H1 (cell line): ENCODE measurements around the gene WFIKKN1. TPM values are rescaled to one million over a fixed set of nuclear protein-coding genes. Genes with fewer than 3 reads are reported as not detected.

ENCODE experiments used
- CTCF ChIA-PET: fragments of 300-600 bp; sonication (Branson Sonifier 250); formaldehyde crosslinking; loops from one replicate; lab custom pipeline; 2021; ENCODE audit not compliant: partially characterized antibody; lab: Charles Lee
- POLR2A ChIA-PET: fragments of 300-600 bp; sonication (Branson Sonifier 250); formaldehyde crosslinking; loops from one replicate; lab custom pipeline; 2021; ENCODE audit warnings: inconsistent platforms; ENCODE audit not compliant: partially characterized antibody; lab: Charles Lee
- DNase-seq, 2 experiments: peaks; one replicate each; pipeline versions ENCODE4 v3.0.0 to v3.0.0-alpha.2; 2010 to 2022; ENCODE audit warnings: low spot score in 2 of 2, low read depth in 1 of 2, mixed read lengths in 1 of 2
- FAIRE-seq: peaks from 2 replicates; lab custom pipeline; 2011; peaks lifted over from hg19 to GRCh38; lab: Jason Lieb, UNC
- H2AFZ ChIP-seq: 2 replicates; pipeline ENCODE4 v1.8.1; 2012; ENCODE audit warnings: low read length, inconsistent platforms
- H2AK5ac ChIP-seq: 2 replicates; pipeline ENCODE4 v1.6.1; 2013; ENCODE audit warnings: low read depth, low read length
- H2BK120ac ChIP-seq: replicated peaks from 2 replicates; pipeline ENCODE3; 2013; ENCODE audit warnings: low read depth, low read length, inconsistent platforms
- H2BK12ac ChIP-seq: 2 replicates; pipeline ENCODE4 v1.6.1; 2013; ENCODE audit warnings: low read depth, low read length
- H2BK15ac ChIP-seq: 2 replicates; pipeline ENCODE4 v1.6.1; 2013; ENCODE audit warnings: low read length
- H2BK20ac ChIP-seq: 2 replicates; pipeline ENCODE4 v1.6.1; 2013; ENCODE audit warnings: low read length
- H2BK5ac ChIP-seq: 2 replicates; pipeline ENCODE4 v1.6.1; 2013; ENCODE audit warnings: low read depth, low read length
- H3K14ac ChIP-seq: 2 replicates; pipeline ENCODE4 v1.6.1; 2013; ENCODE audit warnings: inconsistent platforms; ENCODE audit not compliant: insufficient read length
- H3K18ac ChIP-seq: 2 replicates; pipeline ENCODE4 v1.6.1; 2013; ENCODE audit warnings: low read length; ENCODE audit errors: extremely low read depth
- H3K23ac ChIP-seq: 2 replicates; pipeline ENCODE4 v1.6.1; 2013; ENCODE audit warnings: inconsistent platforms; ENCODE audit not compliant: insufficient read length
- H3K23me2 ChIP-seq: 2 replicates; pipeline ENCODE4 v1.6.1; 2013; ENCODE audit warnings: low read depth, low read length
- H3K27ac ChIP-seq: 2 replicates; pipeline ENCODE4 v1.6.1; 2011; ENCODE audit warnings: low read depth, low read length, inconsistent platforms
- H3K27me3 ChIP-seq, 4 experiments: replicated peaks in 1 of 4; 1 replicate in 1 of 4; 2 replicates in 3 of 4; pipeline versions ENCODE4 v1.6.1 to v1.8.1; 2011 to 2013; ENCODE audit warnings: low read length in 3 of 4, mild to moderate bottlenecking in 3 of 4, inconsistent platforms in 2 of 4, mixed read lengths in 2 of 4, moderate library complexity in 1 of 4; ENCODE audit not compliant: control insufficient read depth in 3 of 4, insufficient read depth in 3 of 4; ENCODE audit errors: extremely low read depth in 1 of 4
- H3K36me3 ChIP-seq, 4 experiments: 2 replicates each; pipeline versions ENCODE4 v1.6.1 to v1.8.1; 2011 to 2013; ENCODE audit warnings: mild to moderate bottlenecking in 4 of 4, low read length in 3 of 4, moderate library complexity in 2 of 4, control low read depth in 1 of 4, inconsistent platforms in 1 of 4; ENCODE audit not compliant: insufficient read depth in 4 of 4, control insufficient read depth in 2 of 4
- H3K4ac ChIP-seq: replicated peaks from 2 replicates; pipeline ENCODE3; 2013; ENCODE audit warnings: low read length, low read depth, mixed read lengths, inconsistent platforms; ENCODE audit not compliant: insufficient read length
- H3K4me1 ChIP-seq, 4 experiments: replicated peaks in 1 of 4; 1 replicate in 1 of 4; 2 replicates in 3 of 4; pipeline versions ENCODE4 v1.6.1 to v1.8.1; 2011 to 2013; ENCODE audit warnings: low read length in 3 of 4, inconsistent platforms in 2 of 4, mixed read lengths in 1 of 4; ENCODE audit not compliant: insufficient read depth in 4 of 4, control insufficient read depth in 3 of 4
- H3K4me2 ChIP-seq, 2 experiments: 2 replicates each; pipeline versions ENCODE4 v1.6.1 to v1.8.1; 2011 to 2013; ENCODE audit warnings: low read depth in 2 of 2, low read length in 2 of 2, control low read depth in 1 of 2, inconsistent platforms in 1 of 2, mild to moderate bottlenecking in 1 of 2; ENCODE audit not compliant: insufficient read depth in 1 of 2
- H3K4me3 ChIP-seq, 4 experiments: fragments of 200-600, 300-600 bp in 1 of 4; sonication (generic), shearing (Covaris generic), sonication (Bioruptor Twin) in 1 of 4; 2 replicates each; pipeline versions ENCODE4 v1.5.1 to v1.8.1; 2011 to 2016; ENCODE audit warnings: low read length in 4 of 4, low read depth in 3 of 4, control low read depth in 2 of 4, inconsistent platforms in 2 of 4, mild to moderate bottlenecking in 2 of 4, mixed read lengths in 1 of 4, moderate library complexity in 1 of 4; ENCODE audit not compliant: insufficient read depth in 2 of 4; ENCODE audit errors: extremely low read depth in 1 of 4
- H3K56ac ChIP-seq: replicated peaks from 2 replicates; pipeline ENCODE3; 2013; ENCODE audit warnings: low read depth, mild to moderate bottlenecking, mixed read lengths, low read length, inconsistent platforms; ENCODE audit not compliant: insufficient read length
- H3K79me1 ChIP-seq: 2 replicates; pipeline ENCODE4 v1.6.1; 2013; ENCODE audit warnings: low read depth, low read length, control low read depth
- H3K79me2 ChIP-seq, 2 experiments: 2 replicates each; pipeline versions ENCODE4 v1.6.1 to v1.8.1; 2012 to 2013; ENCODE audit warnings: low read length in 2 of 2, mild to moderate bottlenecking in 2 of 2, inconsistent platforms in 1 of 2; ENCODE audit not compliant: insufficient read depth in 2 of 2, control insufficient read depth in 1 of 2
- H3K9ac ChIP-seq, 4 experiments: replicated peaks in 1 of 4; 1 replicate in 1 of 4; 2 replicates in 3 of 4; pipeline versions ENCODE4 v1.6.1 to v1.8.1; 2011 to 2013; ENCODE audit warnings: low read depth in 3 of 4, low read length in 3 of 4, control low read depth in 2 of 4, mild to moderate bottlenecking in 2 of 4, moderate library complexity in 2 of 4, inconsistent platforms in 1 of 4; ENCODE audit errors: extremely low read depth in 1 of 4
- H3K9me3 ChIP-seq, 2 experiments: 2 replicates each; pipeline versions ENCODE4 v1.6.1 to v1.8.1; 2012 to 2013; ENCODE audit warnings: mild to moderate bottlenecking in 2 of 2, moderate library complexity in 2 of 2, control low read depth in 1 of 2, inconsistent platforms in 1 of 2, low read depth in 1 of 2, low read length in 1 of 2, mixed read lengths in 1 of 2; ENCODE audit not compliant: insufficient read depth in 2 of 2
- H4K20me1 ChIP-seq, 2 experiments: replicated peaks in 1 of 2; 2 replicates each; pipeline versions ENCODE3 to v1.8.1; 2011 to 2013; ENCODE audit warnings: inconsistent platforms in 2 of 2, low read length in 2 of 2, mild to moderate bottlenecking in 1 of 2; ENCODE audit not compliant: insufficient read depth in 2 of 2, control insufficient read depth in 1 of 2
- H4K5ac ChIP-seq: 2 replicates; pipeline ENCODE4 v1.6.1; 2013; ENCODE audit warnings: low read length, low read depth, mixed read lengths, inconsistent platforms; ENCODE audit not compliant: insufficient read length
- H4K8ac ChIP-seq: 2 replicates; pipeline ENCODE4 v1.8.0; 2013; ENCODE audit warnings: mild to moderate bottlenecking, moderate library complexity, low read length, inconsistent platforms; ENCODE audit not compliant: insufficient read depth; ENCODE audit errors: extremely low read depth
- H4K91ac ChIP-seq: replicated peaks from 2 replicates; pipeline ENCODE3; 2013; ENCODE audit warnings: low read length, mixed read lengths, inconsistent platforms; ENCODE audit not compliant: insufficient read length
- BACH1 ChIP-seq: IDR thresholded peaks from 2 replicates; pipeline ENCODE4 v1.6.1; 2012; ENCODE audit warnings: low read length, improper control_type of control experiment
- CREB1 ChIP-seq: IDR thresholded peaks from 2 replicates; pipeline ENCODE4 v1.6.1; 2012; ENCODE audit warnings: inconsistent platforms
- FOSL1 ChIP-seq: IDR thresholded peaks from 2 replicates; pipeline ENCODE4 v1.6.1; 2011; ENCODE audit warnings: mild to moderate bottlenecking, low read depth, low read length, moderate library complexity; ENCODE audit not compliant: insufficient read depth
- MAFK ChIP-seq: IDR thresholded peaks from 2 replicates; pipeline ENCODE4 v1.6.1; 2012; ENCODE audit warnings: low read depth, mild to moderate bottlenecking, improper control_type of control experiment, low read length
- NANOG ChIP-seq: IDR thresholded peaks from 2 replicates; pipeline ENCODE4 v1.6.1; 2011; ENCODE audit warnings: low read length, low read depth, mild to moderate bottlenecking, inconsistent platforms; ENCODE audit not compliant: insufficient read depth, poor library complexity, severe bottlenecking
- RAD21 ChIP-seq, 2 experiments: IDR thresholded peaks in 1 of 2; conservative IDR thresholded peaks in 1 of 2; 2 replicates each; pipeline ENCODE4 v1.6.1; 2011; ENCODE audit warnings: low read depth in 2 of 2, low read length in 2 of 2, improper control_type of control experiment in 1 of 2, inconsistent platforms in 1 of 2, mild to moderate bottlenecking in 1 of 2, moderate library complexity in 1 of 2
- TAF1 ChIP-seq: IDR thresholded peaks from 2 replicates; pipeline ENCODE4 v1.6.1; 2011; ENCODE audit warnings: mild to moderate bottlenecking, low read depth, low read length
- TAF7 ChIP-seq: optimal IDR thresholded peaks from 2 replicates; pipeline ENCODE3; 2011; ENCODE audit warnings: low read depth, mild to moderate bottlenecking, inconsistent platforms, low read length, moderate library complexity, borderline replicate concordance
- YY1 ChIP-seq: IDR thresholded peaks from 2 replicates; pipeline ENCODE4 v1.6.1; 2011; ENCODE audit warnings: low read depth, mild to moderate bottlenecking, low read length
- WGBS, 2 experiments: shearing (Covaris generic) in 1 of 2; methylation state at CpG; one replicate each; pipeline versions ENCODE4 v1.1.6 to v1.1.7; 2013 to 2015; ENCODE audit warnings: low lambda C conversion rate in 2 of 2, mixed read lengths in 2 of 2, inconsistent platforms in 1 of 2, low coverage in 1 of 2, missing lambda C conversion rate in 1 of 2; ENCODE audit not compliant: insufficient replicate concordance in 2 of 2, insufficient coverage in 1 of 2, insufficient read length in 1 of 2; ENCODE audit errors: extremely low coverage in 1 of 2, missing lambda C conversion rate in 1 of 2; 5-methylcytosine and 5-hydroxymethylcytosine counted together
- polyA plus RNA-seq, 7 experiments: library from polyadenylated mRNA; depleted of rRNA in 3 of 7; stranded (reverse) in 5 of 7; unstranded in 2 of 7; fragments of >200 nt in 5 of 7; fragments of 200-250 nt in 2 of 7; gene quantifications; 1 replicate in 5 of 7; 2 replicates in 1 of 7; 4 replicates in 1 of 7; pipeline versions ENCODE4 v1.2.1 to v1.2.3, GENCODE V29; 2011 to 2013; ENCODE audit warnings: missing spikeins in 2 of 7, mixed read lengths in 2 of 7
- total RNA-seq: library from RNA; stranded (reverse); fragmentation: NEBNext Ultra II Directional; extraction: Animal tissue kit (Norgen Biotek cat#: 25700); gene quantifications from 2 replicates; pipeline ENCODE4 v1.2.1, GENCODE V29; 2021

WFIKKN1 gene
- total and polyA plus RNA-seq, 2 of the 8 experiments (the other 6 are each of a cell fraction or from before 2014, with no cell fraction given): 11.4 to 15.8 TPM

DNA sequence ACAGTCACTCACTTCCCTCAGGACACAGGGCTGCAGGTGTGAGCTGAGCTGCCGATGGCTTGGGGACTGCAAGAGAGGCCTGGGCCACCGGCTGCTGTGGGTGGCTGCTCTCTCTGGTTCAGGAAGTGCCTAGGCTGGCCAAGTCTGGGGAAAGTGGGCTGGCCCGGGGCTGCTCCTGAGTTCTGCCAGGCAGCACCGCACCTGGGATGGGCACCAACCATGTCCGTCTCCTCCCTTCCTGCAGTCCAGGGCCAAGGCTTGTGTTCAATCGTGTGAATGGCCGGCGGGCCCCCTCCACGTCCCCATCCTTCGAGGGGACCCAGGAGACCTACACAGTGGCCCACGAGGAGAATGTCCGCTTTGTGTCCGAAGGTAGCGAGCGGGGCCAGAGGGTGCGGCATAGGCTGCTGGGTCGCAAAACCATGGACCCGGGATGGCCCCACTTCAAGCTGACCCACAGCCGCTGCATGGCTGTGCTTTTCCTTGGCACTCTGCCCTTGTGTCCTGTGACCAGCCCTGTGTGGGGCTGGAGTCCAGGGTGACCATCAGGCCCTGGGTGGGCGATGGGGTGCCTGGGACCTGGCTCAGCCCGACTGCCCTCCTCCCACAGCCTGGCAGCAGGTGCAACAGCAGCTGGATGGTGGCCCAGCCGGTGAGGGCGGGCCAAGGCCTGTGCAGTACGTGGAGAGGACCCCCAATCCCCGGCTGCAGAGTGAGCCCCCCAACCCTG, 16.6 kb downstream of the WFIKKN1 start:
- H4K8ac ChIP-seq: no peak overlapping the region
- TF ChIP-seq RAD21 (IDR thresholded peaks at IDR 0.05 in 1 of 2, conservative IDR thresholded peaks at IDR 0.05 in 1 of 2; ENCODE audit: low read depth in 2 of 2, low read length in 2 of 2) (no peak), FOSL1 (no peak), YY1 (no peak), TAF7 (no peak), BACH1 (no peak), TAF1 (no peak), NANOG (no peak), CREB1 (no peak), MAFK (no peak)
- H3K79me1 ChIP-seq: no peaks in the 10 kb centered on the region; the same call in 1 of the 2 replicates
- 93% methylated on average over 22 of the region's 25 CpGs; no CpG with 5 or more reads in 1 of the 2 experiments for WGBS, 2 experiments
- H3K56ac ChIP-seq: no peak overlapping the region
- no peak overlapping the region for H4K5ac ChIP-seq
- H2BK120ac ChIP-seq: no peak overlapping the region
- no peaks in the 10 kb centered on the region for H3K9me3 ChIP-seq
- H3K4me3 ChIP-seq: no peak overlapping the region
- CTCF ChIA-PET: interaction anchor here (0.7 to 7.9 kb wide), 20 partner anchors 9 to 248 kb away, joined by 3 to 104 read pairs (median 6); partner anchors contain the start of genes JMJD8, METTL26, NHLRC4 and RHBDL1
- H3K4me2 ChIP-seq: no peak overlapping the region; a peak in 1 of 4 replicates
- H2BK20ac ChIP-seq: no peak overlapping the region
- peaks cover 0 to 5% (median 1%) of the 10 kb centered on the region in 4 experiments; a peak in 2 of 7 replicates for H3K27me3 ChIP-seq
- no peak overlapping the region for H3K18ac ChIP-seq
- no peak overlapping the region for H3K27ac ChIP-seq
- peaks cover 0 to 8% (median 8%) of the 10 kb centered on the region in 4 experiments; a peak in 6 of 7 replicates for H3K4me1 ChIP-seq
- H4K91ac ChIP-seq: no peak overlapping the region
- peaks cover 11% of the 10 kb centered on the region for H3K23me2 ChIP-seq
- no peak overlapping the region for H2BK15ac ChIP-seq
- H3K4ac ChIP-seq: no peak overlapping the region
- no peak for DNase-seq
- no peak for FAIRE-seq
- H2AK5ac ChIP-seq: no peak overlapping the region
- no peak overlapping the region for H3K9ac ChIP-seq
- no peak overlapping the region for H2BK5ac ChIP-seq
- POLR2A ChIA-PET: interaction anchor here (0.8 to 2.9 kb wide), 14 partner anchors 8 to 276 kb away, joined by 3 to 14 read pairs (median 4); partner anchors contain the start of genes METTL26, MRPL28, RHBDL1 and RHOT2
- H3K79me2 ChIP-seq: peaks cover 0 to 2% of the 10 kb centered on the region in 2 experiments; a peak in 1 of 4 replicates
- H2AFZ ChIP-seq: no peak overlapping the region
- H3K23ac ChIP-seq: no peak overlapping the region
- peaks cover 0 to 4% (median 0%) of the 10 kb centered on the region in 4 experiments; a peak in 1 of 8 replicates for H3K36me3 ChIP-seq
- H4K20me1 ChIP-seq: peaks cover 0 to 7% of the 10 kb centered on the region in 2 experiments
- H3K14ac ChIP-seq: no peak overlapping the region
- no peak overlapping the region for H2BK12ac ChIP-seq
